MM.1S (cell line): ENCODE measurements around the gene GRAMD1B.

Source experiments
- CTCF ChIP-seq: fragments of 300-600 bp; sonication (generic); IDR thresholded peaks from 2 replicates; pipeline ENCODE4 v1.5.1; 2016; ENCODE audit warnings: antibody characterized with exemption, low read length, mixed read lengths
- EZH2 ChIP-seq: fragments of 300-600 bp; sonication (generic); optimal IDR thresholded peaks from 2 replicates; pipeline ENCODE3; 2017; ENCODE audit warnings: low read depth, mild to moderate bottlenecking, antibody characterized with exemption, low read length, mixed read lengths
- EZH2phosphoT487 ChIP-seq: fragments of 300-600 bp; sonication (generic); IDR thresholded peaks from 2 replicates; pipeline ENCODE4 v1.6.1; 2018; ENCODE audit warnings: antibody characterized with exemption, low read length

- TF ChIP-seq CTCF (no peak), EZH2 (no peak), EZH2phosphoT487 (no peak)
Measured at GRCh38 chr11:123392431-123392830, 37.6 kb upstream of the GRAMD1B start.
